ENCODE results near the gene TNFSF18. TPM values are rescaled to one million over a fixed set of nuclear protein-coding genes. Genes with fewer than 3 reads are reported as not detected.

Gene TNFSF18
- total RNA-seq, 8 experiments from 2014 or later: 0.21 to 5.1 (median 0.56) TPM; not detected in 3

GRCh38 chr1:172991674-172992400, 58.9 kb downstream of the TNFSF18 start:
- WGBS, 10 experiments: 33 to 100% (median 100%) methylated on average over 1 of the region's 1 CpG; no CpG with 5 or more reads in 1 of the 10 experiments
- H3K4me3 ChIP-seq: no peak overlapping the region
- no peaks in the 10 kb centered on the region for H3K4me1 ChIP-seq (replicated peaks in 1 of 2)
- no peak overlapping the region for H3K27ac ChIP-seq
- no peak for ATAC-seq (replicated peaks in 6 of 8)
- in situ Hi-C loops (cut with MboI; ENCODE audit: low pct_unique_long_range_greater_than_20kb in 2 of 9, low sequenced_read_pairs in 9 of 9, unreplicated experiment in 9 of 9): no loop called here

- WGBS, 10 experiments: 54 to 100% (median 83%) methylated on average over 2 to 3 of the region's 3 CpGs
- in situ Hi-C loops (cut with MboI; ENCODE audit: low pct_unique_long_range_greater_than_20kb in 2 of 9, low sequenced_read_pairs in 9 of 9, unreplicated experiment in 9 of 9): no loop called here
- no peak overlapping the region for H3K4me3 ChIP-seq
Measured at GRCh38 chr1:172990598-172991215, 60.0 kb downstream of the TNFSF18 start.

More at GRCh38 chr1:172990598-172991215, 60.0 kb downstream of the TNFSF18 start:
- Histone ChIP-seq H3K27ac (no peak overlapping the region), H3K4me1 (replicated peaks in 1 of 2) (no peaks in the 10 kb centered on the region)
- ATAC-seq (replicated peaks in 6 of 8): peak in 1 of 8 experiments; percentile 28

Other genes starting within 250 kb of the TNFSF18 start
- gene TNFSF4, start 156.4 kb upstream of the TNFSF18 start, total RNA-seq: 1 to 10 TPM in 4 of 8 experiments, under 1 TPM in 3, not detected in 1; 0.31 to 3.6 (median 1.0) TPM